Adrenal gland (tissue), 5 donors: ENCODE results near the gene TBL3.

Source experiments
- CTCF ChIP-seq, 6 experiments: fragments of 450-650 bp in 4 of 6; fragments of 200-600 bp in 2 of 6; sonication (generic) in 1 of 6; IDR thresholded peaks; 1 replicate in 5 of 6; 2 replicates in 1 of 6; pipeline versions ENCODE4 v1.5.1 to v1.8.0; 2016 to 2021; ENCODE audit warnings: antibody characterized with exemption in 6 of 6, mild to moderate bottlenecking in 2 of 6, moderate library complexity in 1 of 6
- POLR2A ChIP-seq, 2 donors: fragments of 450-650 bp; IDR thresholded peaks; one replicate each; pipeline ENCODE4 v1.6.1; 2017; ENCODE audit warnings: antibody characterized with exemption in 2 of 2, mild to moderate bottlenecking in 2 of 2, moderate library complexity in 1 of 2
- donor health status: DM: no; HTN: no; CAD: no.

GRCh38 chr16:2006317-2006716 is 34.5 kb downstream of the TBL3 start:
- no peak for TF ChIP-seq CTCF (IDR thresholded peaks at IDR 0.05)
- TF ChIP-seq POLR2A (IDR thresholded peaks at IDR 0.05), result no peak
